Mesenchymal stem cell (in vitro differentiated cells and primary cell): ENCODE data around the gene CPNE4.

Source experiments
- DNase-seq: peaks from one replicate; pipeline ENCODE4 v3.0.0-alpha.2; 2013
- H2AFZ ChIP-seq: one replicate; pipeline ENCODE4 v1.6.1; 2013; ENCODE audit warnings: low read depth, mild to moderate bottlenecking, control low read depth, inconsistent platforms, low read length, moderate library complexity
- H2AK5ac ChIP-seq: 2 replicates; pipeline ENCODE4 v1.6.1; 2013; ENCODE audit warnings: low read length, moderate library complexity, mild to moderate bottlenecking, inconsistent platforms; ENCODE audit not compliant: severe bottlenecking
- H2BK120ac ChIP-seq: one replicate; pipeline ENCODE4 v1.6.1; 2013; ENCODE audit warnings: low read depth, mild to moderate bottlenecking, inconsistent platforms, low read length, moderate library complexity
- H2BK12ac ChIP-seq, 2 experiments: one replicate each; pipeline ENCODE4 v1.6.1; 2013; ENCODE audit warnings: inconsistent platforms in 2 of 2, low read length in 2 of 2, mild to moderate bottlenecking in 2 of 2, moderate library complexity in 2 of 2, control low read depth in 1 of 2
- H2BK15ac ChIP-seq: one replicate; pipeline ENCODE4 v1.6.1; 2013; ENCODE audit warnings: mild to moderate bottlenecking, low read depth, inconsistent platforms; ENCODE audit not compliant: poor library complexity, severe bottlenecking
- H2BK5ac ChIP-seq: 2 replicates; pipeline ENCODE4 v1.6.1; 2013; ENCODE audit warnings: low read depth, mild to moderate bottlenecking, low read length, control low read depth, inconsistent platforms; ENCODE audit not compliant: poor library complexity, severe bottlenecking
- H3K14ac ChIP-seq, 2 experiments: one replicate each; pipeline ENCODE4 v1.6.1; 2013; ENCODE audit warnings: inconsistent platforms in 2 of 2, low read length in 2 of 2, control low read depth in 1 of 2, mild to moderate bottlenecking in 1 of 2, moderate library complexity in 1 of 2
- H3K18ac ChIP-seq, 2 experiments: one replicate each; pipeline ENCODE4 v1.6.1; 2013; ENCODE audit warnings: inconsistent platforms in 2 of 2, low read length in 2 of 2, control low read depth in 1 of 2, low read depth in 1 of 2, mild to moderate bottlenecking in 1 of 2
- H3K23ac ChIP-seq, 2 experiments: one replicate each; pipeline ENCODE4 v1.6.1; 2013; ENCODE audit warnings: inconsistent platforms in 2 of 2, low read length in 2 of 2, mild to moderate bottlenecking in 2 of 2, moderate library complexity in 2 of 2, control low read depth in 1 of 2
- H3K27ac ChIP-seq: 2 replicates; pipeline ENCODE4 v1.5.1; 2013; ENCODE audit warnings: mild to moderate bottlenecking, moderate library complexity, low read length, control low read depth, inconsistent platforms; ENCODE audit not compliant: poor library complexity, severe bottlenecking
- H3K27me3 ChIP-seq, 2 experiments: 2 replicates each; pipeline versions ENCODE4 v1.6.1 to v1.7.0; 2013; ENCODE audit warnings: low read length in 2 of 2, mild to moderate bottlenecking in 2 of 2, moderate library complexity in 2 of 2, control low read depth in 1 of 2, inconsistent platforms in 1 of 2; ENCODE audit not compliant: control insufficient read depth in 1 of 2, insufficient read depth in 1 of 2
- H3K36me3 ChIP-seq, 2 experiments: 2 replicates each; pipeline versions ENCODE4 v1.6.1 to v1.7.0; 2013; ENCODE audit warnings: low read length in 2 of 2, control low read depth in 1 of 2, inconsistent platforms in 1 of 2, low read depth in 1 of 2, mild to moderate bottlenecking in 1 of 2; ENCODE audit not compliant: insufficient read depth in 2 of 2, control insufficient read depth in 1 of 2
- H3K4ac ChIP-seq, 2 experiments: one replicate each; pipeline ENCODE4 v1.6.1; 2013; ENCODE audit warnings: inconsistent platforms in 2 of 2, low read length in 2 of 2, mild to moderate bottlenecking in 2 of 2, moderate library complexity in 2 of 2, control low read depth in 1 of 2, low read depth in 1 of 2
- H3K4me1 ChIP-seq: 2 replicates; pipeline ENCODE4 v1.6.1; 2013; ENCODE audit warnings: low read depth, low read length, control low read depth; ENCODE audit not compliant: control insufficient read depth, insufficient read depth
- H3K4me2 ChIP-seq: 2 replicates; pipeline ENCODE4 v1.6.1; 2013; ENCODE audit warnings: low read length, mild to moderate bottlenecking, inconsistent platforms; ENCODE audit not compliant: poor library complexity, severe bottlenecking
- H3K4me3 ChIP-seq, 2 experiments: 2 replicates each; pipeline versions ENCODE4 v1.5.1 to v1.7.0; 2013; ENCODE audit warnings: low read length in 2 of 2, mild to moderate bottlenecking in 2 of 2, control low read depth in 1 of 2, low read depth in 1 of 2; ENCODE audit not compliant: insufficient read depth in 1 of 2
- H3K79me1 ChIP-seq: replicated peaks from 2 replicates; pipeline ENCODE4 v1.6.1; 2013; ENCODE audit warnings: mild to moderate bottlenecking, control low read depth, low read length, inconsistent platforms; ENCODE audit not compliant: poor library complexity, severe bottlenecking
- H3K9ac ChIP-seq: 2 replicates; pipeline ENCODE4 v1.7.0; 2013; ENCODE audit warnings: mild to moderate bottlenecking, low read length, moderate library complexity
- H3K9me3 ChIP-seq: 2 replicates; pipeline ENCODE4 v1.7.0; 2013; ENCODE audit warnings: mild to moderate bottlenecking, low read length; ENCODE audit not compliant: control insufficient read depth
- H4K8ac ChIP-seq: one replicate; pipeline ENCODE4 v1.6.1; 2013; ENCODE audit warnings: inconsistent platforms, mild to moderate bottlenecking, low read length, moderate library complexity
- H4K91ac ChIP-seq: one replicate; pipeline ENCODE4 v1.6.1; 2013; ENCODE audit warnings: mild to moderate bottlenecking, low read length, inconsistent platforms
- WGBS: methylation state at CpG from one replicate; pipeline ENCODE4 v1.1.7; 2013; ENCODE audit warnings: mixed read lengths; 5-methylcytosine and 5-hydroxymethylcytosine counted together

The CPNE4 gene

GRCh38 chr3:131856171-131856570, 178.6 kb downstream of the CPNE4 start:
- no peaks in the 10 kb centered on the region for H3K9me3 ChIP-seq
- no peaks in the 10 kb centered on the region for H3K79me1 ChIP-seq
- no peak overlapping the region for H3K18ac ChIP-seq
- H3K4me2 ChIP-seq = no peak overlapping the region
- H3K9ac ChIP-seq = no peak overlapping the region
- WGBS = no CpG with 5 or more reads among the region's 3 CpGs
- no peaks in the 10 kb centered on the region for H3K27me3 ChIP-seq
- no peak overlapping the region for H2BK12ac ChIP-seq
- H4K8ac ChIP-seq = no peak overlapping the region
- H4K91ac ChIP-seq = no peak overlapping the region
- H3K4me3 ChIP-seq = no peak overlapping the region
- no peak for DNase-seq
- no peak overlapping the region for H3K4ac ChIP-seq
- H2BK120ac ChIP-seq = no peak overlapping the region
- no peak overlapping the region for H2AFZ ChIP-seq
- no peaks in the 10 kb centered on the region for H3K36me3 ChIP-seq
- no peak overlapping the region for H2BK5ac ChIP-seq
- no peak overlapping the region for H3K14ac ChIP-seq
- no peaks in the 10 kb centered on the region for H3K4me1 ChIP-seq
- no peak overlapping the region for H2BK15ac ChIP-seq
- no peak overlapping the region for H3K23ac ChIP-seq
- H2AK5ac ChIP-seq = no peak overlapping the region
- H3K27ac ChIP-seq = no peak overlapping the region

- no peaks in the 10 kb centered on the region for H3K4me1 ChIP-seq
- no peak overlapping the region for H2BK5ac ChIP-seq
- H3K23ac ChIP-seq = no peak overlapping the region
- H2BK120ac ChIP-seq = no peak overlapping the region
- no peak overlapping the region for H2AK5ac ChIP-seq
- no peak overlapping the region for H2BK12ac ChIP-seq
- DNase-seq = no peak
- WGBS = 75% methylated on average over 3 of the region's 3 CpGs
- no peak overlapping the region for H4K91ac ChIP-seq
- H2BK15ac ChIP-seq = no peak overlapping the region
- H3K36me3 ChIP-seq = no peaks in the 10 kb centered on the region
- H3K9me3 ChIP-seq = no peaks in the 10 kb centered on the region
- H4K8ac ChIP-seq = no peak overlapping the region
- no peak overlapping the region for H3K4me3 ChIP-seq
- H3K27ac ChIP-seq = no peak overlapping the region
- no peak overlapping the region for H3K9ac ChIP-seq
- H2AFZ ChIP-seq = no peak overlapping the region
- H3K14ac ChIP-seq = no peak overlapping the region
- H3K4ac ChIP-seq = no peak overlapping the region
- H3K27me3 ChIP-seq = no peaks in the 10 kb centered on the region
- no peaks in the 10 kb centered on the region for H3K79me1 ChIP-seq
- H3K4me2 ChIP-seq = no peak overlapping the region
- no peak overlapping the region for H3K18ac ChIP-seq
Observed at GRCh38 chr3:131850223-131850622, 184.6 kb downstream of the CPNE4 start.

GRCh38 chr3:131849616-131850015, 185.2 kb downstream of the CPNE4 start:
- Histone ChIP-seq H4K91ac (no peak overlapping the region), H3K23ac (no peak overlapping the region), H3K14ac (no peak overlapping the region), H3K36me3 (no peaks in the 10 kb centered on the region), H3K18ac (no peak overlapping the region), H3K4me2 (no peak overlapping the region), H4K8ac (no peak overlapping the region), H2BK15ac (no peak overlapping the region), H2AFZ (no peak overlapping the region), H3K9ac (no peak overlapping the region), H2BK12ac (no peak overlapping the region), H3K79me1 (no peaks in the 10 kb centered on the region), H2BK120ac (no peak overlapping the region), H2AK5ac (no peak overlapping the region), H3K9me3 (no peaks in the 10 kb centered on the region), H3K27ac (no peak overlapping the region), H2BK5ac (no peak overlapping the region), H3K4me3 (no peak overlapping the region), H3K27me3 (no peaks in the 10 kb centered on the region), H3K4me1 (no peaks in the 10 kb centered on the region), H3K4ac (no peak overlapping the region)
- no peak for DNase-seq
- WGBS = 72% methylated on average over 2 of the region's 2 CpGs

- Histone ChIP-seq H3K14ac (no peak overlapping the region), H3K23ac (no peak overlapping the region), H3K18ac (no peak overlapping the region), H2AK5ac (no peak overlapping the region), H2BK15ac (no peak overlapping the region), H3K79me1 (no peaks in the 10 kb centered on the region), H4K91ac (no peak overlapping the region), H3K4me2 (no peak overlapping the region), H3K4ac (no peak overlapping the region), H4K8ac (no peak overlapping the region), H3K4me1 (no peaks in the 10 kb centered on the region), H3K4me3 (no peak overlapping the region), H3K9me3 (no peaks in the 10 kb centered on the region), H3K36me3 (no peaks in the 10 kb centered on the region), H2BK120ac (no peak overlapping the region), H3K27ac (no peak overlapping the region), H3K27me3 (no peaks in the 10 kb centered on the region), H3K9ac (no peak overlapping the region), H2AFZ (no peak overlapping the region), H2BK5ac (no peak overlapping the region), H2BK12ac (no peak overlapping the region)
- WGBS = no CpG with 5 or more reads among the region's 1 CpG
- no peak for DNase-seq
Observed at GRCh38 chr3:131847966-131848510, 186.8 kb downstream of the CPNE4 start.
